ENCODE measurements around the gene APOM.
A peak's percentile ranks its signal among the peaks of the same experiment; 100 is the strongest.

Gene APOM

DNA sequence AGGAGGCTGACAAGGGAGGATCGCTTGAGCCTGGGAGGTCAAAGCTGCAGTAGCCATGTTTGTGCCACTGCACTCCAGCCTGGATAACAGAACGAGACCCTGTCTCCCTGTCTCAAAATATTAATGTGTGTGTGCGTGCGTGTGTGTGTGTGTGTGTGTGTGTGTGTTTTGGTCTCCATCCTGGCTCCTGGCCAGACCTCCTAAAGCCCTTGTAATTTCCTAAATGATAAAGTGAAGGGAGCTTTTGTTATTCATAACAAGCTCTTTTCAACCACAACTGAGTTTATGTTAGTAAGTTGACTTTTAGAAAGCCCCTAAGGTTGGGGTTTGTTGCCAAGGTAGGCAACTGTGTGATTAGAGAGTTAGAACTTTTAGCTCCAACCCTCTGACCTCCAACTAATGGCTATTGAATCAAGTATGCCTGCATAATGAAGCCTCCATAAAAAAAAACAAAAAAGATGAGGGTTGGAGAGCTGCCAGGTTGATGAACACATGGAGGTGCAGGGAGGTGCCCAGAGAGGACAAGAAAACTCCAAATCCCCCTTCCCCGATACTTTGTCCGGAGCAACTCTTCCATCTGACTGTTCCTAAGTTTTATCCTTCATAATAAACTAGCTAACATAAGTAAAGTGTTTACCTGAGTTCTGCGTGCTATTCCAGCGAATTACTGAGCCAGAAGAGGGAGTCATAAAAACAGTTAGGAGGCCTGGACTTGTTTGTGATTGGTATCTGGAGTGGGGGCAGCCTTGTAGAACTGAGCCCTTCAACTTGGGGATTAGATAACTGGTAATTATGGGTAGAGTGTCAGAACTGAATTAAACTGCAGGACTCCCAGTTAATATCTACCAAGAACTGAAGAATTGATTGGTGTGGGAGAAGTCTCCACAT lies 45.9 kb upstream of the APOM start (continued):
- TF ChIP-seq, protein P1, sequence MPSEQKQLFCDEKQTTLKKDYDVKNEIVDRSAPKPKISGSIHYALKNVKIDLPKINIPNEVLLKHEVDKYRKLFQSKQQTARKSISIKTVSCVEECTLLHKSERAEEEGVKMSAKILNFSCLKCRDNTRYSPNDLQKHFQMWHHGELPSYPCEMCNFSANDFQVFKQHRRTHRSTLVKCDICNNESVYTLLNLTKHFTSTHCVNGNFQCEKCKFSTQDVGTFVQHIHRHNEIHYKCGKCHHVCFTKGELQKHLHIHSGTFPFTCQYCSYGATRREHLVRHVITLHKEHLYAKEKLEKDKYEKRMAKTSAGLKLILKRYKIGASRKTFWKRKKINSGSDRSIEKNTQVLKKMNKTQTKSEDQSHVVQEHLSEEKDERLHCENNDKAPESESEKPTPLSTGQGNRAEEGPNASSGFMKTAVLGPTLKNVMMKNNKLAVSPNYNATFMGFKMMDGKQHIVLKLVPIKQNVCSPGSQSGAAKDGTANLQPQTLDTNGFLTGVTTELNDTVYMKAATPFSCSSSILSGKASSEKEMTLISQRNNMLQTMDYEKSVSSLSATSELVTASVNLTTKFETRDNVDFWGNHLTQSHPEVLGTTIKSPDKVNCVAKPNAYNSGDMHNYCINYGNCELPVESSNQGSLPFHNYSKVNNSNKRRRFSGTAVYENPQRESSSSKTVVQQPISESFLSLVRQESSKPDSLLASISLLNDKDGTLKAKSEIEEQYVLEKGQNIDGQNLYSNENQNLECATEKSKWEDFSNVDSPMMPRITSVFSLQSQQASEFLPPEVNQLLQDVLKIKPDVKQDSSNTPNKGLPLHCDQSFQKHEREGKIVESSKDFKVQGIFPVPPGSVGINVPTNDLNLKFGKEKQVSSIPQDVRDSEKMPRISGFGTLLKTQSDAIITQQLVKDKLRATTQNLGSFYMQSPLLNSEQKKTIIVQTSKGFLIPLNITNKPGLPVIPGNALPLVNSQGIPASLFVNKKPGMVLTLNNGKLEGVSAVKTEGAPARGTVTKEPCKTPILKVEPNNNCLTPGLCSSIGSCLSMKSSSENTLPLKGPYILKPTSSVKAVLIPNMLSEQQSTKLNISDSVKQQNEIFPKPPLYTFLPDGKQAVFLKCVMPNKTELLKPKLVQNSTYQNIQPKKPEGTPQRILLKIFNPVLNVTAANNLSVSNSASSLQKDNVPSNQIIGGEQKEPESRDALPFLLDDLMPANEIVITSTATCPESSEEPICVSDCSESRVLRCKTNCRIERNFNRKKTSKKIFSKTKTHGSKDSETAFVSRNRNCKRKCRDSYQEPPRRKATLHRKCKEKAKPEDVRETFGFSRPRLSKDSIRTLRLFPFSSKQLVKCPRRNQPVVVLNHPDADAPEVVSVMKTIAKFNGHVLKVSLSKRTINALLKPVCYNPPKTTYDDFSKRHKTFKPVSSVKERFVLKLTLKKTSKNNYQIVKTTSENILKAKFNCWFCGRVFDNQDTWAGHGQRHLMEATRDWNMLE (tag by site-specific recombination; conservative IDR thresholded peaks at IDR 0.05; ENCODE audit: low read depth), result no peak
- TF ChIP-seq WT1 (tag by site-specific recombination; IDR thresholded peaks at IDR 0.05) (peak; percentile 74), ZNF654 (tag by site-specific recombination; IDR thresholded peaks at IDR 0.05; ENCODE audit: low read depth) (no peak), ZNF792 (tag by site-specific recombination; IDR thresholded peaks at IDR 0.05) (no peak), MEIS1 (CRISPR knock-in tag; IDR thresholded peaks at IDR 0.05; ENCODE audit: borderline replicate concordance) (no peak), ZNF473 (tag by site-specific recombination; IDR thresholded peaks at IDR 0.05) (no peak), ZNF707 (tag by site-specific recombination; IDR thresholded peaks at IDR 0.05) (no peak), KLF9 (tag by site-specific recombination; IDR thresholded peaks at IDR 0.05; ENCODE audit: low read depth) (no peak), KLF16 (tag by site-specific recombination; IDR thresholded peaks at IDR 0.05) (no peak), YY2 (tag by site-specific recombination; IDR thresholded peaks at IDR 0.05) (peak; percentile 68), ZNF146 (tag by site-specific recombination; IDR thresholded peaks at IDR 0.05) (no peak), RBAK (tag by site-specific recombination; IDR thresholded peaks at IDR 0.05) (no peak), ZNF184 (tag by site-specific recombination; IDR thresholded peaks at IDR 0.05) (no peak), IKZF3 (tag by site-specific recombination; IDR thresholded peaks at IDR 0.05) (0 out of 2 replicates have a peak, but pooled peaks have one; percentile 15), HOXC10 (CRISPR knock-in tag; IDR thresholded peaks at IDR 0.05) (no peak), ZNF626 (tag by site-specific recombination; IDR thresholded peaks at IDR 0.05) (no peak), ZSCAN16 (tag by site-specific recombination; IDR thresholded peaks at IDR 0.05) (no peak; the same call in 1 of the 2 replicates), ZNF610 (tag by site-specific recombination; IDR thresholded peaks at IDR 0.05; ENCODE audit: borderline replicate concordance) (peak; percentile 32; the same call in 1 of the 2 replicates), ZNF223 (tag by site-specific recombination; IDR thresholded peaks at IDR 0.05) (peak; percentile 66; the same call in 1 of the 2 replicates)
- TF ChIP-seq, protein P2, sequence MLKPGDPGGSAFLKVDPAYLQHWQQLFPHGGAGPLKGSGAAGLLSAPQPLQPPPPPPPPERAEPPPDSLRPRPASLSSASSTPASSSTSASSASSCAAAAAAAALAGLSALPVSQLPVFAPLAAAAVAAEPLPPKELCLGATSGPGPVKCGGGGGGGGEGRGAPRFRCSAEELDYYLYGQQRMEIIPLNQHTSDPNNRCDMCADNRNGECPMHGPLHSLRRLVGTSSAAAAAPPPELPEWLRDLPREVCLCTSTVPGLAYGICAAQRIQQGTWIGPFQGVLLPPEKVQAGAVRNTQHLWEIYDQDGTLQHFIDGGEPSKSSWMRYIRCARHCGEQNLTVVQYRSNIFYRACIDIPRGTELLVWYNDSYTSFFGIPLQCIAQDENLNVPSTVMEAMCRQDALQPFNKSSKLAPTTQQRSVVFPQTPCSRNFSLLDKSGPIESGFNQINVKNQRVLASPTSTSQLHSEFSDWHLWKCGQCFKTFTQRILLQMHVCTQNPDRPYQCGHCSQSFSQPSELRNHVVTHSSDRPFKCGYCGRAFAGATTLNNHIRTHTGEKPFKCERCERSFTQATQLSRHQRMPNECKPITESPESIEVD (tag by site-specific recombination; IDR thresholded peaks at IDR 0.05), result peak; percentile 56
- TF ChIP-seq, protein P3, sequence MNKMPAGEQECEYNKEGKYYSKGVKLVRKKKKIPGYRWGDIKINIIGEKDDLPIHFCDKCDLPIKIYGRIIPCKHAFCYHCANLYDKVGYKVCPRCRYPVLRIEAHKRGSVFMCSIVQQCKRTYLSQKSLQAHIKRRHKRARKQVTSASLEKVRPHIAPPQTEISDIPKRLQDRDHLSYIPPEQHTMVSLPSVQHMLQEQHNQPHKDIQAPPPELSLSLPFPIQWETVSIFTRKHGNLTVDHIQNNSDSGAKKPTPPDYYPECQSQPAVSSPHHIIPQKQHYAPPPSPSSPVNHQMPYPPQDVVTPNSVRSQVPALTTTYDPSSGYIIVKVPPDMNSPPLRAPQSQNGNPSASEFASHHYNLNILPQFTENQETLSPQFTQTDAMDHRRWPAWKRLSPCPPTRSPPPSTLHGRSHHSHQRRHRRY (tag by site-specific recombination; IDR thresholded peaks at IDR 0.05), result no peak
- TF ChIP-seq, protein P4, sequence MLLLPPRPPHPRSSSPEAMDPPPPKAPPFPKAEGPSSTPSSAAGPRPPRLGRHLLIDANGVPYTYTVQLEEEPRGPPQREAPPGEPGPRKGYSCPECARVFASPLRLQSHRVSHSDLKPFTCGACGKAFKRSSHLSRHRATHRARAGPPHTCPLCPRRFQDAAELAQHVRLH (tag by site-specific recombination; IDR thresholded peaks at IDR 0.05), result no peak
- TF ChIP-seq, protein P5, sequence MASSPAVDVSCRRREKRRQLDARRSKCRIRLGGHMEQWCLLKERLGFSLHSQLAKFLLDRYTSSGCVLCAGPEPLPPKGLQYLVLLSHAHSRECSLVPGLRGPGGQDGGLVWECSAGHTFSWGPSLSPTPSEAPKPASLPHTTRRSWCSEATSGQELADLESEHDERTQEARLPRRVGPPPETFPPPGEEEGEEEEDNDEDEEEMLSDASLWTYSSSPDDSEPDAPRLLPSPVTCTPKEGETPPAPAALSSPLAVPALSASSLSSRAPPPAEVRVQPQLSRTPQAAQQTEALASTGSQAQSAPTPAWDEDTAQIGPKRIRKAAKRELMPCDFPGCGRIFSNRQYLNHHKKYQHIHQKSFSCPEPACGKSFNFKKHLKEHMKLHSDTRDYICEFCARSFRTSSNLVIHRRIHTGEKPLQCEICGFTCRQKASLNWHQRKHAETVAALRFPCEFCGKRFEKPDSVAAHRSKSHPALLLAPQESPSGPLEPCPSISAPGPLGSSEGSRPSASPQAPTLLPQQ (tag by site-specific recombination; IDR thresholded peaks at IDR 0.05), result peak; percentile 64; the same call in 1 of the 2 replicates
- TF ChIP-seq, protein P6, sequence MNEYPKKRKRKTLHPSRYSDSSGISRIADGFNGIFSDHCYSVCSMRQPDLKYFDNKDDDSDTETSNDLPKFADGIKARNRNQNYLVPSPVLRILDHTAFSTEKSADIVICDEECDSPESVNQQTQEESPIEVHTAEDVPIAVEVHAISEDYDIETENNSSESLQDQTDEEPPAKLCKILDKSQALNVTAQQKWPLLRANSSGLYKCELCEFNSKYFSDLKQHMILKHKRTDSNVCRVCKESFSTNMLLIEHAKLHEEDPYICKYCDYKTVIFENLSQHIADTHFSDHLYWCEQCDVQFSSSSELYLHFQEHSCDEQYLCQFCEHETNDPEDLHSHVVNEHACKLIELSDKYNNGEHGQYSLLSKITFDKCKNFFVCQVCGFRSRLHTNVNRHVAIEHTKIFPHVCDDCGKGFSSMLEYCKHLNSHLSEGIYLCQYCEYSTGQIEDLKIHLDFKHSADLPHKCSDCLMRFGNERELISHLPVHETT (tag by site-specific recombination; IDR thresholded peaks at IDR 0.05), result no peak

Measured in HEK293 (cell line).